GF-D8 (cell line): ENCODE results near the gene HNRNPA1.
A peak's percentile ranks its signal among the peaks of the same experiment; 100 is the strongest.
"Not testable (repeated sequence)": the region's sequence is repeated elsewhere in the genome, so short reads cannot be mapped to it uniquely, and the experiment has no call there.

Experiments
- DNase-seq: peaks from one replicate; lab custom pipeline; 2025; lab: John Stamatoyannopoulos, UW

Gene HNRNPA1

DNA sequence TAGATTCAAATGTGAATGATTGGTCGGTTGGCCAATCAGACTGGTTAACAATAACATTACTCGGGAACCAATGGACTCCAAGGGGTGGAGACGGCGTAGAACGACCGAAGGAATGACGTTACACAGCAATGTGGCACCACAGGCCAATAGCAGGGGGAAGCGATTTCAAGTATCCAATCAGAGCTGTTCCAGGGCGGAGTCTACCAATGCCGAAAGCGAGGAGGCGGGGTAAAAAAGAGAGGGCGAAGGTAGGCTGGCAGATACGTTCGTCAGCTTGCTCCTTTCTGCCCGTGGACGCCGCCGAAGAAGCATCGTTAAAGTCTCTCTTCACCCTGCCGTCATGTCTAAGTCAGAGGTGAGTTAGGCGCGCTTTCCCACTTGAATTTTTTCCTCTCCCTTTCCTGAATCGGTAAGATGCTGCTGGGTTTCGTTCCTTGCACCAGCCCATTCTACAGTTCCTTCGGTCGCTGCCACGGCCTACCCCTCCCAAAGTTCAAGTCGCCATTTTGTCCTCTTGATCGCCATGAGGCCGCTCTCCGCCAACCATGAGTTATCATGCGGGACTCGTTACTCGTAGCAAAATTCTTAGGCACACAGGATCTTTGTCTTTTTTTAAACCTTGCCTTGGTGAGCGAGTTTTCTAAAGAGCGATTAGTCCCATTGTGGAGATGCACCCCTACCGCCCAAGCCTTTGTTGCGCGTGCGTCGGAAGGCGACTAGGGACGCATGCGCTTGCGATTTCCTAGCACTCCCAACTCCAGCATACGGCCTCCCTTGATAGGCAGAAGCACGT lies at the start of gene HNRNPA1:
TSS of gene HNRNPA1 (plus strand) at position 259 of the 793 bp plus-strand sequence. CDS start at position 341, 82 bp downstream.
- peak; percentile 98 for DNase-seq

GRCh38 chr12:54231269-54231668 lies 49.3 kb upstream of the HNRNPA1 start:
- DNase-seq = not testable (repeated sequence)

DNA sequence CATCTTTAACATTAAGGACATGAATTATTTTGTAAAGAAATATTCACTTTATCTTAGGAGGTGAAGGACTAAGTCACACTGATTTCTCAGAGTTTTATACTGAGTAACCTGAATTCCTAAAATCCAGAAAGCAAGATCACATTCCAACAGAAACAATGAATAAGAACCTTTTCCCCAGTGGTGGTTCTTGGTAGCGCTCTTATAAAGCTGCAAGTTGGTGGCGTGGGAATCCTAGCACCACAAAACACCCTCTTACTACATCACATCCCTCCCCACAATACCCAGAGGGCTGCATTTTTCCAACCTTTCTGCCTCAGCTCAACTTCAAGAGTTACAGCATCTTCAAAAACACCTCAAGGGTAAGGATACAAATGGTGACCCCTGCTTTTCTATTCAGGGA lies 47.7 kb upstream of the HNRNPA1 start:
- DNase-seq = no peak

- DNase-seq = no peak
These were observed 42.0 kb upstream of the HNRNPA1 start for GRCh38 chr12:54238531-54238930.

DNA sequence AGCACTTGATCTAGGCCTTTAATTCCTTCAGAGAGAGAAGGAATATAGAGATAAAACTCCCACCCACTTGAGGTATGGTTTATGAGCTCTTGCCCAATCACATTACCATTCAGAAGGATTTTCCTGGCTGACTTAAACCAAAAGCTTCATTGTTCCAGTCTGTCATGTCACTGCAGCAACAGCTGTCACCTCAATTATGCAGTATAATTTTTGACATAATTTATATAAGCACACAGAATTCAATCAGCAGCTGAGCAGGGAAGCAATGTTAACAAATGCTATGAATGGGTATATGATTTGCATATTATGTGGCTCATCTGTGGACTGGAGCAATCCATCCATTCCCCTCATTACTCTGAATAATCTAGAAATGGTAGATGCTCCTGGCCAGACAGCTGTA lies 40.9 kb upstream of the HNRNPA1 start:
- no peak for DNase-seq

- DNase-seq = no peak
These were observed 40.4 kb upstream of the HNRNPA1 start for GRCh38 chr12:54240129-54240528.

DNA sequence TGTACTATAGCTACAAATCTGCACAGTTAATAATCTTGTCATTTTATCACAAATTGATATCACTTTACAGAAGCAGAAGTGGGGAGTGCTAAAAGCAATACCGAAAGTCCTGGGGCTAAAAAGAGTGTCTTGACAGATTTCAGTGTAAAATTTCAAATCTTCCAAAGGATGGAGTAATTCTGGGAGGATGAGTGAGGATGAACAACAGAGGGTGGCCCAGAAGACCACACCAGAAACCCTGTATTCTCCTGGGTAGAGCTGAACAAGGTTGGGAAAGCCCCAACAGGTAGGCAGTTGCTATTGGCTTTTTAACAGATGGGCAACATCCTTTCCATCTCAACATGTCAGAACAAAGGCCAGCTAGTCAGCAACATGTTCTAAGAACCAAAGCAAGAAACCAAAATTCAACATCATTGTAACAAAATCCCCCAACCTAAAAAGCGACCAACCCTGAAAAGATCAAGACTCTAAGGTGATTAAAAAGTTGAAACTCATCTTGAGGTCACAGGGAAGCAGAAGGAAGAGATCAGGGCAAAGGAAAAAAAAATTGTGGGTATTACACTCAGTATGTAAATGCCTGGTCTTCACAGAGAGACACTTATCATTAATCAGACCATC lies 39.4 kb upstream of the HNRNPA1 start:
- no peak for DNase-seq

DNA sequence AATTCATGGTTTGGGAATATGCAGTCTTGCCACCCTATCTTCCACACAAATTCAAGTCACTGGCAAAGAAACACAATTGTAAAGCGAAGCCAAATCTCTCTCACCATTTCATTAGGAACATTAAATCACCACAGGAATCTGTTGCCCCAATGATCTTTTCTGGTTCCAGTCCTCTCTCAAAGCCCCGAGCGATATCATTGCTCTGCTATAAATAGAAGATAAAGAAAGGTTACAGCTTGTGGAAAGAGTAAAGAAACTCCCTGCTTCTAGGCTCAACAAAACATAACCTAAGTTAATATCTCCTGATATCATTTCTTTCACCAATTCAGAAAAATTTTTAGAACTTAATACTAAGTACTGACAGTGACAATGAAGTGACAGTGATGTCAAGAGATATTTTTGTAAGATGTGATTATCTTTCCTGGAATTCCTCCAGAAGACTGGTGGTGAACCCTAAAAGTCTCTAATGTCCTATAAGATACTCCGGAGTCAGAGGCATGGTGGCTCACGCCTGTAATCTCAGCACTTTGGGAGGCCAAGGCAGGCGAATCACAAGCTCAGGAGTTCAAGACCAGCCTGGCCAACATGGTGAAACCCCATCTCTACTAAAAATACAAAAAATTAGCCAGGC lies 34.4 kb upstream of the HNRNPA1 start:
- DNase-seq = no peak

DNA sequence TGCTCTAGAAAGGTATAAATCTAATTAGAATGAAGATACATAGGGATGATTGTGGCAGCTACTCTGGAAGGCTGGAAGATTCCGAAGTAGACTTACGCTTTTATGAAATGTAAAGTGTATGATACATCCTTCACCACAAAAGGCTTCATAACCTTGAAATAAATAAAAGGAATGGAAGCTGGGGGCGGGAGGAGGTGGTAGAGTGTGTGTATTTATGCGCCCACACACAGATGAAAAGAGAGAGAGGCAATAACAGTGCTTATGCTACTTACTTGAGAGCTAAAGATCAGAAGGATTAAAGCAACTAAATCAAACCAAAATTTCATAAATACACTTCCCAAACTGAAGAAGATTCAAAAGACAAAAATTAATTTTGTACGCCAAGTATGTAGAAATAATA lies 31.0 kb upstream of the HNRNPA1 start:
- no peak for DNase-seq

DNA sequence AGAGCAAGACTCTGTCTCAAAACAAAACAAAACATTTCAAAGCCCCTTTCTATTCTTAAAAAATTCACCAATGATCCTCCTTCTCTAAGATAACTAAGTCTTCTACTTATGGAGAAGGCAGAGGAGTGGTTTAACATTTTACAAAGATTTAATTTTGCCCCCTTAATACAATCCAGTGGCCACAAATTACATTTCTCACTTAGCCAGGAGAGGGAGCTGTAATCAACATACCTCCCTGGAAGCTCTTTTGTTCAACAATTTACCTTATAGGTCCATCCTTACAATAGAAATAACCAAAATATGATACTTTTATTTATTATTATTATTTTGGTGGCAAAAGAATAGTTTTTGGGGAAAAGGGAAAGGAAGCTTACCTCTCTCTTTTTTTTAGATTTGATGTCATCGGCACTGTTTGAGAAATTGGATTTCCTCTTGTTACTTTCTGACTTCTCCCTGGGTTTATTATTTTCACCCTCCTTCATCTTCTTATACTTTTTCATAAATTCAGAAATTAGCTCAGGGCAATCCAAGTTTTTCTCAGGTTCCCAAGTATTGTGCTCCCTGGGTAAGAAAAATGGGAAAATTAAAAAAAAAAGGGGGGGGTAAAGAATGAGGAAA lies 28.8 kb upstream of the HNRNPA1 start:
- peak; percentile 21 for DNase-seq

GRCh38 chr12:54253240-54253639 lies 27.3 kb upstream of the HNRNPA1 start:
- no peak for DNase-seq

DNA sequence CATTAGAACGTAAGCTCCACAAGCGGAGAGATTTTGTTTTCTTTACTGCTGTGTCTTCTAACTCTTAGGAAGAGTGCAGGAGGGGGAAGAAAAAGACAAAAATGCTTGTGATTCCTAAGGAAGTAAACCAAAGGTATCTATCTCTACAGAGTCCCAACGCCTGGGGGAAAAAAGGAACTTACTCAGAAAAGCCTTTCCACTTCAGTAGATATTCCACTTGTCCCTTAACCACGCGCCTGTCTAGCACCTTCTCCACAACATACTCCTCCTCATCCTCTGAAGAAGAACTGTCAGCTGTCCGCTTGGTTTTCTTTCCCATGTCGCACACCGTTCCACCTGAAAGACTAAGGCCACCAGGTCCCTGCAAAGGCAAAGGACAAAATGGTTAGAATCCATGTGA lies 23.2 kb upstream of the HNRNPA1 start:
- peak; percentile 20 for DNase-seq

DNA sequence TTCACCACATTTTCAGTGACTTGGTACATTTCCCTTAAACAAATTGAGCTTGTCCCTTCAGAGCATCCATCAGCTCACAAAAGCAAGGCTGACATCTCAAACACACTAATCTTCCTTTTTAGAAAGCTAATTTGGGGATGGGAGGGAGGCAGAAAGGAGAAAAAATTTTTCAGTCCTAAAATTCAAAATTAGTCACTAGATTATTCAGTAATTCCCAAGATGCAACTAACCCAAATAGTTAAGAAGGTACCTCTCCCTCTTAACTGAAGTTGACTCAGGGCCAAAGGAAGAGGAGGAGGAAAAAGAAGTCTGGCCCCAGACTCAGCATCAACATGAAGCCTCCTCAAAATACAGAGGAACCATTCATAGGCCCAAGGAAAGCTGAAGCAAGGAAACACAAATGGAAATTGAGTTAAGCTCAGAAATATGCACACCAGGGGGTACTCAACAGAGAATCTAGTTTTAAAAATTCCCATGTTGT lies 22.3 kb upstream of the HNRNPA1 start:
- no peak for DNase-seq

GRCh38 chr12:54259194-54260011 lies 21.1 kb upstream of the HNRNPA1 start:
- DNase-seq = peak; percentile 8

DNA sequence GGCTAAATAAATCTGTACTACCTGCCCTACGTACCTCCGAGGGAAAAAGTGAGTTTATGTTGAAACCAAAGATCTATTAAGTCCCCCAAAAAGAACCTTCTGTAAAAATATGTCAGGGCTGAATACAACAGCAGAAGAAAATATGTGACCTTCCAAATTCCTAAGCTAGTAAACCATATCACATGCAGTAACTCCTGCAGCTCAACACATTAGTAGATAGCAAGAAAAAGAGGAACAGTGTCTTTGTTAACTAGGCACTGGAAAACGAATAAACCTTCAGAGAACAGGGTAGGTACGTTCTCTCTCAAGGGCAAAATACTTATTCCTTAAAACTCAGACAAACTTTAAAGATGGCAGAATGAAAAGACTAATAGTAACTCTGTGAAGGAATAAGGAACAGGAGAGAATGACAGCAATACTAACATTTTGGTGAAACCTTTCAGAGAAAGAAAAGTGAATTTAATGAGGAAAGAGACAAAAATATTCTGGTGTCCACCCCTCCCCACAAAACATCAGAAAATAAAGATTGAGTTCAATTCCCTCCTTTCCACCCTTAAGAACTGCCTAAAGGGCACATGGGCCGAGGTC lies 18.6 kb upstream of the HNRNPA1 start:
- DNase-seq = peak; percentile 16

DNA sequence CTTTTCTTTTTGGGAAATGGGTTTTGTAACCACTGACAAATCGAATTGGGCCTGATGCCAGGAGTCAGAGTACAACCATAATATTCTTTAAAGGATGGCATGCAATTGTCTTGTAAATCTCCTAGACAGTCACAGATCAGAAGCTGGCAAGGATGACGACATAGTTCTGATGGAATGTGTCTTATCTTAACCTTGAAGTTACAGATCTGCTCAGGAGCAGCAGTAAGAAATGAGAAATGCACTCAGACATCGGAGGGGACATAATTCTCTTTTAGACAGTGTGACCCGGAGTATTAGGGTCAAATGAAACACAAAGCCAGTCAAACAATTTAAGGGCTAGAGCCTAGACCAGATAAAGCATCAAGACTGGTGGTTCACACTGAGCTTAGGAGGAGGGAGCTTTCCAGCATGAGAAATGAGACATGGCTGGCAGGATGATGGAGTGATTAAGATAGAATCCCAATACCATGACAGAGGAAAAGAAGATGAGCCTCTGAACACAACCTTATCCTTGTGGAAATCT lies 18.1 kb upstream of the HNRNPA1 start:
- no peak for DNase-seq

DNA sequence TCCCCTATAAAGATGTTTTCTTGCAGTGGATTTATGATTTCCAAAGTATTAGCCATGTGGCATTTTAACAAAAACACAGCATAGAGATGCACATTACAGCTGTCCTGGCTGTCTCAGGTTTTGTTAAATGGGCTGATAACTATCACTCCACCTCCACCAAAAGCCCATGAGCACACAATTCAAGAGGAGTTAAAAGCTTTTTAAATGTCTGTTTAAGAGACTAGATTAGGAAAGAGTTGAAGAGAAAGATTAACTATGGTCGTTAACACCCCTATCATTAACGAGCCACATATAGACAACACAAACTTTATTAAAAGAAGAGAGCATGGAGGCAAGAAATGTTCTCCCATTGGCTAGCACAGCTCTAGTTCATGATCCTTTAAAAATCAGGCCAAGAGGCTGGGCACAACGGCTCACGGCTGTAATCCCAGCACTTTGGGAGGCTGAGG lies 15.1 kb upstream of the HNRNPA1 start:
- no peak for DNase-seq

GRCh38 chr12:54266852-54267251 lies 13.7 kb upstream of the HNRNPA1 start:
- DNase-seq = no peak

GRCh38 chr12:54270345-54270744 lies 10.2 kb upstream of the HNRNPA1 start:
- DNase-seq = no peak

GRCh38 chr12:54272214-54272613 lies 8.3 kb upstream of the HNRNPA1 start:
- no peak for DNase-seq

- DNase-seq = no peak
These were observed 6.5 kb upstream of the HNRNPA1 start for GRCh38 chr12:54273981-54274380.
